ENCODE data around the gene NOL12.

DNA sequence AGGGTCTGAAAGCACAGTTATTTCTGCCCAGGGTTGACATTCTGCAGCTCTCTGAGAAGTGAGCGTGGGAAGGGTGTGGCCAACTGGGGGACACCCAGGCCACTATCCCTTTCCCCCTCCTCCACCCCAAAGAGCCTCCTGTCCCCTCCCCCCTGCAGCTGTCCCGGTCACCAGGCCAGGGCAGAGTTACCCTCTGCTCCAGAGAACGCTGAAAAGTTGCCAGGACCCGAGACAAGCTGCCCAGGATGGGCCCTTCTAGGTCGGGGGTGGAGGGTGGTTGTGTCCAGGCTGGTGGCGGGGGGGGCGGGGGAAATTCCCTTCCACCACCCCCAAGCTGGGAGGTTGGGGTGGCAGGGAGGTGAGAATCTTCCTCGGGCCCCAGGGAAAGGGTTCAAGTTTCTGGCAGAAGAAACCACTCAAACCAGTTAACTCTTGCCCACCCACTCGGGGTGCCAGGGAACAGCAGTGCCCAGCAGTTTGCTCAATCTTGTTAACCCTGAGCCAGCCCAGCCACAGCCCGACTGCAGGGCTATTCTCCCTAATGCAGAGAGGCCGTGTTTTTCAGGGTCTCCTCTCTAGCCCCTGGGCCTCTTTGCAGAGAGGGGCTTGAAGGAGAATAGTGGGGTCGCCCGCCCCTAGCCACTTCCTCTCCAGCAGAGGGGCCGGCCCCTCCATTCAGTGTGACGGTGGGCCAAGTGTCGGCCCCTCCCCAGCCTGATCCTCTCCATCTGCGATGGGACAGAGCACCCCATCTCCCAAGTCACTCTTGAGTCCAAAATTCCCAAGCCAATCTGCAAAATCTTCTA, 10.0 kb upstream of the NOL12 start:
- TF ChIP-seq EZH2phosphoT487 (IDR thresholded peaks at IDR 0.05; ENCODE audit: borderline replicate concordance, low read length) = no peak
- TF ChIP-seq CTCF (IDR thresholded peaks at IDR 0.05; ENCODE audit: low read depth, low read length, poor library complexity, severe bottlenecking) = no peak
